K562 (cell line): ENCODE data around the gene TMEM273. TPM values are rescaled to one million over a fixed set of nuclear protein-coding genes. Genes with fewer than 3 reads are reported as not detected.

ENCODE experiments used
- CTBP1 ChIP-seq: fragments of 450-650 bp; IDR thresholded peaks from 2 replicates; pipeline ENCODE4 v1.6.1; 2016; ENCODE audit warnings: borderline replicate concordance
- DMBX1 ChIP-seq: fragments of 250-450 bp; sonication (Bioruptor Pico); IDR thresholded peaks from 2 replicates; pipeline ENCODE4 v1.8.0; 2022; ENCODE audit warnings: inconsistent platforms, mild to moderate bottlenecking, moderate library complexity, borderline replicate concordance
- HDAC2 ChIP-seq: fragments of 450-650 bp; IDR thresholded peaks from 2 replicates; pipeline ENCODE4 v1.6.1; 2016; ENCODE audit warnings: mild to moderate bottlenecking
- JUN ChIP-seq, 2 experiments: sonication (generic) in 1 of 2; formaldehyde crosslinking in 1 of 2; IDR thresholded peaks; 2 replicates each; pipeline versions ENCODE4 v1.6.1 to v1.8.0; 2012 to 2022; ENCODE audit warnings: borderline replicate concordance in 2 of 2, mild to moderate bottlenecking in 2 of 2, improper control_type of control experiment in 1 of 2, low read depth in 1 of 2, low read length in 1 of 2, missing genetic modification reagents in 1 of 2
- MYC ChIP-seq, 2 experiments: fragments of 250-450 bp in 1 of 2; sonication (Bioruptor Pico) in 1 of 2; IDR thresholded peaks; 2 replicates each; pipeline versions ENCODE4 v1.5.1 to v1.6.1; 2012 to 2021; ENCODE audit warnings: low read depth in 2 of 2, borderline replicate concordance in 1 of 2, improper control_type of control experiment in 1 of 2, low read length in 1 of 2, mild to moderate bottlenecking in 1 of 2, moderate library complexity in 1 of 2
- NUFIP1 ChIP-seq: fragments of 450-650 bp; IDR thresholded peaks from 2 replicates; pipeline ENCODE4 v1.6.1; 2018; ENCODE audit not compliant: partially characterized antibody
- POLR2AphosphoS5 ChIP-seq: IDR thresholded peaks from 2 replicates; pipeline ENCODE4 v1.6.1; 2011; ENCODE audit warnings: mild to moderate bottlenecking, low read depth, low read length, moderate library complexity; ENCODE audit not compliant: control insufficient read depth, insufficient read depth
- SFPQ ChIP-seq: fragments of 200-400 bp; formaldehyde crosslinking; IDR thresholded peaks from 2 replicates; pipeline ENCODE4 v1.6.1; 2017; ENCODE audit warnings: mild to moderate bottlenecking, low read depth, low read length, moderate library complexity
- SMARCA4 ChIP-seq: fragments of 450-650 bp; IDR thresholded peaks from 2 replicates; pipeline ENCODE4 v1.6.1; 2016
- SREBF2 ChIP-seq: sonication (generic); formaldehyde crosslinking; IDR thresholded peaks from 2 replicates; pipeline ENCODE4 v1.4.0; 2020; ENCODE audit warnings: mild to moderate bottlenecking, missing genetic modification reagents
- TCF3 ChIP-seq: sonication (generic); formaldehyde crosslinking; IDR thresholded peaks from 2 replicates; pipeline ENCODE4 v1.4.0; 2020; ENCODE audit warnings: mild to moderate bottlenecking, missing genetic modification reagents
- ZNF23 ChIP-seq: fragments of 250-450 bp; sonication (Bioruptor Pico); IDR thresholded peaks from 2 replicates; pipeline ENCODE4 v1.4.0; 2020; ENCODE audit warnings: mild to moderate bottlenecking
- ZNF449 ChIP-seq: fragments of 250-450 bp; sonication (Bioruptor Pico); IDR thresholded peaks from 2 replicates; pipeline ENCODE4 v1.8.0; 2022; ENCODE audit warnings: moderate library complexity, mild to moderate bottlenecking, inconsistent platforms
- polyA plus RNA-seq, 8 experiments: library from polyadenylated mRNA; depleted of rRNA in 4 of 8; stranded (reverse) in 5 of 8; unstranded in 3 of 8; fragments of >200 nt; fragmentation: Nextera tagmentation in 2 of 8; fragmentation: Illumina TruSeq in 1 of 8; extraction: Ambion mirVana in 2 of 8; extraction: Trizol in 1 of 8; gene quantifications; 2 replicates each; pipeline versions ENCODE4 v1.2.1 to v1.2.3, GENCODE V29; 2011 to 2014; ENCODE audit warnings: inconsistent platforms in 1 of 8, missing spikeins in 1 of 8
- total RNA-seq, 7 experiments: library from RNA; depleted of rRNA in 6 of 7; stranded (reverse); fragments of >200 nt in 6 of 7; fragmentation: Illumina TruSeq in 2 of 7; extraction: Trizol in 2 of 7; gene quantifications; 2 replicates each; pipeline versions ENCODE4 v1.2.1 to v1.2.3, GENCODE V29; 2011 to 2021; ENCODE audit warnings: low replicate concordance in 1 of 7
- TF ChIP-seq, protein P1 (sequence below): sonication (generic); formaldehyde crosslinking; IDR thresholded peaks from 2 replicates; pipeline ENCODE4 v1.9.0; 2022; ENCODE audit warnings: mild to moderate bottlenecking, missing genetic modification reagents
- TF ChIP-seq, protein P2 (sequence below): sonication (generic); formaldehyde crosslinking; IDR thresholded peaks from 2 replicates; pipeline ENCODE4 v1.8.1; 2023; ENCODE audit warnings: missing genetic modification reagents, mild to moderate bottlenecking, borderline replicate concordance

TMEM273 gene
- total and polyA plus RNA-seq, 9 of the 15 experiments (the other 6 are each of a cell fraction or from before 2014, with no cell fraction given), result 39.2 to 131 (median 95.6) TPM

- TF ChIP-seq CTBP1 (peak; percentile 77), SFPQ (no peak), HDAC2 (peak; percentile 79; the same call in 1 of the 2 replicates), POLR2AphosphoS5 (peak; percentile 43; the same call in 1 of the 2 replicates), SREBF2 (CRISPR knock-in tag) (no peak), ZNF23 (CRISPR knock-in tag) (no peak), SMARCA4 (peak; percentile 82), NUFIP1 (peak; percentile 67), JUN (IDR thresholded peaks at IDR 0.05; ENCODE audit: borderline replicate concordance, low read depth, low read length) (peak; percentile 79), JUN (CRISPR knock-in tag; IDR thresholded peaks at IDR 0.05; ENCODE audit: borderline replicate concordance) (no peak), DMBX1 (CRISPR knock-in tag) (peak; percentile 89; the same call in 1 of the 2 replicates), TCF3 (CRISPR knock-in tag) (peak; percentile 69), MYC (IDR thresholded peaks at IDR 0.05; ENCODE audit: low read depth, low read length) (peak; percentile 77), MYC (CRISPR knock-in tag; IDR thresholded peaks at IDR 0.05; ENCODE audit: borderline replicate concordance, low read depth) (peak; percentile 56; the same call in 1 of the 2 replicates), ZNF449 (CRISPR knock-in tag) (no peak)
- TF ChIP-seq, protein P1, sequence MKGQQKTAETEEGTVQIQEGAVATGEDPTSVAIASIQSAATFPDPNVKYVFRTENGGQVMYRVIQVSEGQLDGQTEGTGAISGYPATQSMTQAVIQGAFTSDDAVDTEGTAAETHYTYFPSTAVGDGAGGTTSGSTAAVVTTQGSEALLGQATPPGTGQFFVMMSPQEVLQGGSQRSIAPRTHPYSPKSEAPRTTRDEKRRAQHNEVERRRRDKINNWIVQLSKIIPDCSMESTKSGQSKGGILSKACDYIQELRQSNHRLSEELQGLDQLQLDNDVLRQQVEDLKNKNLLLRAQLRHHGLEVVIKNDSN (CRISPR knock-in tag), result 0 out of 2 replicates have a peak, but pooled peaks have one; percentile 28
- TF ChIP-seq, protein P2, sequence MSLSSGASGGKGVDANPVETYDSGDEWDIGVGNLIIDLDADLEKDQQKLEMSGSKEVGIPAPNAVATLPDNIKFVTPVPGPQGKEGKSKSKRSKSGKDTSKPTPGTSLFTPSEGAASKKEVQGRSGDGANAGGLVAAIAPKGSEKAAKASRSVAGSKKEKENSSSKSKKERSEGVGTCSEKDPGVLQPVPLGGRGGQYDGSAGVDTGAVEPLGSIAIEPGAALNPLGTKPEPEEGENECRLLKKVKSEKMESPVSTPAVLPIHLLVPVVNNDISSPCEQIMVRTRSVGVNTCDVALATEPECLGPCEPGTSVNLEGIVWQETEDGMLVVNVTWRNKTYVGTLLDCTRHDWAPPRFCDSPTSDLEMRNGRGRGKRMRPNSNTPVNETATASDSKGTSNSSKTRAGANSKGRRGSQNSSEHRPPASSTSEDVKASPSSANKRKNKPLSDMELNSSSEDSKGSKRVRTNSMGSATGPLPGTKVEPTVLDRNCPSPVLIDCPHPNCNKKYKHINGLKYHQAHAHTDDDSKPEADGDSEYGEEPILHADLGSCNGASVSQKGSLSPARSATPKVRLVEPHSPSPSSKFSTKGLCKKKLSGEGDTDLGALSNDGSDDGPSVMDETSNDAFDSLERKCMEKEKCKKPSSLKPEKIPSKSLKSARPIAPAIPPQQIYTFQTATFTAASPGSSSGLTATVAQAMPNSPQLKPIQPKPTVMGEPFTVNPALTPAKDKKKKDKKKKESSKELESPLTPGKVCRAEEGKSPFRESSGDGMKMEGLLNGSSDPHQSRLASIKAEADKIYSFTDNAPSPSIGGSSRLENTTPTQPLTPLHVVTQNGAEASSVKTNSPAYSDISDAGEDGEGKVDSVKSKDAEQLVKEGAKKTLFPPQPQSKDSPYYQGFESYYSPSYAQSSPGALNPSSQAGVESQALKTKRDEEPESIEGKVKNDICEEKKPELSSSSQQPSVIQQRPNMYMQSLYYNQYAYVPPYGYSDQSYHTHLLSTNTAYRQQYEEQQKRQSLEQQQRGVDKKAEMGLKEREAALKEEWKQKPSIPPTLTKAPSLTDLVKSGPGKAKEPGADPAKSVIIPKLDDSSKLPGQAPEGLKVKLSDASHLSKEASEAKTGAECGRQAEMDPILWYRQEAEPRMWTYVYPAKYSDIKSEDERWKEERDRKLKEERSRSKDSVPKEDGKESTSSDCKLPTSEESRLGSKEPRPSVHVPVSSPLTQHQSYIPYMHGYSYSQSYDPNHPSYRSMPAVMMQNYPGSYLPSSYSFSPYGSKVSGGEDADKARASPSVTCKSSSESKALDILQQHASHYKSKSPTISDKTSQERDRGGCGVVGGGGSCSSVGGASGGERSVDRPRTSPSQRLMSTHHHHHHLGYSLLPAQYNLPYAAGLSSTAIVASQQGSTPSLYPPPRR (CRISPR knock-in tag), result no peak
These were observed 37.2 kb upstream of the TMEM273 start (continued) for GRCh38 chr10:49225218-49225876.
